Measurements from ENCODE around the gene MED8.

The MED8 gene, protein sequence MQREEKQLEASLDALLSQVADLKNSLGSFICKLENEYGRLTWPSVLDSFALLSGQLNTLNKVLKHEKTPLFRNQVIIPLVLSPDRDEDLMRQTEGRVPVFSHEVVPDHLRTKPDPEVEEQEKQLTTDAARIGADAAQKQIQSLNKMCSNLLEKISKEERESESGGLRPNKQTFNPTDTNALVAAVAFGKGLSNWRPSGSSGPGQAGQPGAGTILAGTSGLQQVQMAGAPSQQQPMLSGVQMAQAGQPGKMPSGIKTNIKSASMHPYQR

DNA sequence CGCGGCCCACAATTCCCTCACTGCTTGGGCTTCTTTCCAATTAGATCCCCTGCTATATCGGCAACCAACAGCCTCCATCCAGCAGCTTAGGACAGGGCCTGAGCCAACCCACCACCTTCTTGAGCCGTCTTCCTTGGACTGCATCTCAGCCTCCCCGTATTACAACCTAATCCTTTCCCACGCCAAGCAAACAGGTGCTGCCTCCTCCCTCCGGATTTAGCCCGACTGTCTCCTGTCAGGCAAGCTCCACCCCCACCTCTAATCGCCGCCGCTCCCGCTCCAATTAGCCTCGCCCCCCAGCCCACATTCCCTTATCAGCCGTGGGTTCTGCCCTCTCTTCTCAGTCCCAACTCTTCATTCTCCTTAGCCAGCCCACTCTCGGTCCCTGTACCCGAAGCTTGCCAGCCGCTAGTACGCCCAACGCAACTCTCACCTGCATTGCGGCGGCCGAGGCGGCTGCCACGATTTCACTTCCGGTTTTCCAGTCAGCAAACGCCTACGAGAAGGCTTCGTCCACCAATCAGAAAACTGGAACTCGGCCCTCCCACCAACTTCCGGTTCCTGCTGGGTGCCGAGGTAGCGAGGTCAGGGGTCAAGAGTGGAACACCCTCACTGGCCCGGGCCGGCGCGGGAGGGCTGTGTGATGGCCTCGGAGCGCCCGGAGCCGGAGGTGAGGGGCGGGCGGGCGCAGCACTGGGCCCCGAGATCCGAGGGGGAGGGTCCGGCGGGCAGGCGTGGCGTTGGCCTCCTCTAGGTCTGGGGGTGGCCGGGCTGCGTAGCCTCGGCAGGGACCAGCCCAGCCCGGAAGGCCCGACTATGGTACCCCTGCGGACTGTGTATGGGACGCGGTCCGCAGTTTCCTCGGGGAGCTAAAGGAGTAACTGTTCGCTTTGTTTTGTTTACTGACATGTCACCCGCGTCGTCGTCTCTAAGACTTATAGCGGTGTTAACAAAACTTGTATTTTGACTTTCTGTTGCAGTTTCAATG is at the start of gene MED8, which contains the start of gene SZT2:
MED8 (minus strand) TSS at position 475 of the 988 bp plus-strand sequence; CDS start at position 439, 36 bp downstream.
SZT2 (plus strand) TSS at position 574 of the 988 bp plus-strand sequence; CDS start at position 644, 70 bp downstream.
- peak; percentile 98 for DNase-seq (ENCODE audit: low spot score)

DNA sequence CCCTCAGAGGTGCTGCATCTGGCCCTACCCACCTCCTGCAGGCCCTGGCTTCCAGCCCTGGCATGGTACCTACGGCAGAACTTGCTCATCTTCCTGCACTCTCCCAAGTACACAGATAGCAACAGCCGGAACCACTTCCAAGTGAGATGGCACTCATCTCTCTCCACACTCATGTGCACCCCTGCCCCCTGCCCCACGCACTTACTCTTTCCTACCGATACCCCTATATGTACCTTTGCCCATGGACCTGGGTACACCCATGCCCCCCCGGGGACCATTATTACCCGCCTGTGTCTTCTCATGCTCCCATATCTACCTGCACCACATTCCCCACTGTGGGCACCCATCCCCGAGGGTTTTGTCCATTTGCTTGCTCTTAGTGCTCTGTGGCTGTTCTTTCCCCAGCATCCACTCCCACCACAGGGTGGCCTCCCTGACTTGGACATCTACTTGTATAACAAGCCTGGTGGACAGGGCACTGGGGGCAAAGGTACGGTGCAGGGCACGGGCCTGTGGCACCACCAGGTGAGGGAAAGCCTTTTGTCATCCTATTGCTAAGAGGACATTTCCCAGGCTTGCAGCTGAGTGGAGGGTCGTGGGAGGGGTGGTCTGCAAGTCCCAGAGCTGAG is 49.5 kb upstream of the MED8 start:
- DNase-seq (ENCODE audit: low spot score): no peak

DNA sequence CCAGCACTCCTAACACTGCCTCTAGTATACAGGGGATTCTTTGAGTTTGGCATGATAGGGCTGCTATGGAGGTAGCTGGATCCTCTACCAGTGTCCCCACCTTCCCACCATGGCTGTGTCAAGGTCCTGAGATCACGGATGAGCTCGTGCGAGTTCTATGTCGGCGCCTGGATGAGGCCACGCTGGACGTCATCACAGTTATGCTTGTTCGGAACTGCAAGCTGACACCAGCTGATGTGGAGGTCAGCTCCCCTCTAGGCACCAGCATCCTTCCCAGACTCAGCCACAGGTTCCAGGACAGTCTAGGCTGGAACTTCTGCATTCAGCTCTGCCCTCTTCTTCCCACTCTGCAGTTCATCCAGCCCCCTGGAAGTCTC is 49.0 kb upstream of the MED8 start:
- DNase-seq (ENCODE audit: low spot score): no peak

DNA sequence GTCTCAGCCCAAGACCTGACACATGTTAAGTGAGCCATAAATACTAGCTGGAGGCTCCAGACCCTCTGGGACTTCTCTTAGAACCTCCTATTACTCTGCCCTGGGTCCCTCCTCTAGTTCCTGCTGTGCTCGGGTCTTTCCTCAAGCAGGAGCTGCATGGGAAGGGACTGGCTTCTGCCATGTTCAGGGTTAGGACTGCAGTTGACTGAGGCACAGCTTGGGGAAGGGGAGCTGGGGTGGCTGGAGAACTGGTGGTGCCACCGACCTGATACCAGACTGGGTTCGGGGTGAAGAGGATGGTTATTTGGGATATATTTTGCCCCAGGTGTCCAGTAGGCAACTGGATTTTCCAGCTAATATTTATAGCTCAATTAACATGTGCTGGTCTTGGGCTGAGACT is 48.4 kb upstream of the MED8 start:
- no peak for DNase-seq (ENCODE audit: low spot score)

DNA sequence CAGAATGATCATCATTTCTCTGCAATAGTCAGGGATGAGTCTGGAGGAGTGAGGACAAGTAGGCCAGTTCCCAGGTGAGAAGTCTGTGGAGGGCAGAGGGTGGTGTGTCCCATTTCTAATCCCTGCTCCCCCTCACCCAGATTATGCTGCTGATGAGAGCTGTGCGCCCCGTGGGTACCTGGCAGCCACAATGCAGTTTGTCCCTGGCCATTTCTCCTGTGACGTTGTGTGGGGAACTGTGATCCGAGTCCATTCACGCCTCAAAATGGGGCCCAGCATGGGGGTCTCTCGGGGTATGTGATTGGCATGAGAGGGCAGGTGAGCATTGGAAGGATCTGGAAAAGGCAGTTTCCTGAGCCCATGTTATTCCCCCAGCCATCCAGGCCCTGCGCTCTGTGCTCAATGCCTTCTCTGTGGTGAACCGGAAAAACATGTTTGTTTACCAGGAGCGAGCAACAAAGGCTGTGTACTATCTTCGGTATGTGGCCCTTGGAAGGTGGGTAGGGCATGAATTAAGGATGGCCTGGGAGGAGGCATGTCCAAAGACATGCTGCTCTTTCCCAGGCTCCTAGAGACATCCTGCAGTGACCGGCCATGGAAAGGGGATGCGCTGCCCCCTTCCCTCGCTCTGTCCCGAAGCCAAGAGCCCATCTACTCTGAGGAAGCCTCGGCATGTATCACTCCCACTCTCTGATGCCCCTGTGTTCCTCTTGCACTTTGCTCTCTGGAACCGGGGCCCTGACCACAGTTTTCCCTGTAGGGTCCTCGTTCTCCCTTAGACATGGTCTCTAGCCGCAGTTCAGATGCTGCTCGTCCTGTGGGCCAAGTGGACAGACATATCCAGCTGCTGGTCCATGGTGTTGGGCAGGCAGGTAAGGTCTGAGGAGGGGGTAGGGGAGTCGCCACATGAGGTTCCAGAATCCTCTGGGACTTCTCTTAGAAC is 47.7 kb upstream of the MED8 start:
- DNase-seq (ENCODE audit: low spot score): no peak

DNA sequence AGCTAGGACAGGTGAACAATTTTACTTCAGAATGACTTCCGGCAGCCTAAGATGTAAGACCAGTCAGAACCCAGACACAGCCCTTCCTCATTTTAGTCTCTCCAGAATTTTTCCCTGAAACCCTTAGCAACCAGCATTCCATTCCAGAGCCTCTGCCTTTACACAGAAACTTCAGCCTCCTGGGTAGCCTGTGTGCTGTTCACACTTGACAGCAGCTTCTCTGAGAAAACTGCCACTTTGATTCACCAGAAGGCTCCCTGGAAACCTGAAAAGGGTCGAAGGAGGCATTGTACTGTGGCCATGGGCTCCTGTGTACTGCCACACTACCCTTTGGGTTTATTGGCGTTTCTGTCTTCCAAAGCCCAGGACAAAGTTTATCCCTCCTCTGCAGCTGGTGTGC is 46.8 kb upstream of the MED8 start:
- no peak for DNase-seq (ENCODE audit: low spot score)

DNA sequence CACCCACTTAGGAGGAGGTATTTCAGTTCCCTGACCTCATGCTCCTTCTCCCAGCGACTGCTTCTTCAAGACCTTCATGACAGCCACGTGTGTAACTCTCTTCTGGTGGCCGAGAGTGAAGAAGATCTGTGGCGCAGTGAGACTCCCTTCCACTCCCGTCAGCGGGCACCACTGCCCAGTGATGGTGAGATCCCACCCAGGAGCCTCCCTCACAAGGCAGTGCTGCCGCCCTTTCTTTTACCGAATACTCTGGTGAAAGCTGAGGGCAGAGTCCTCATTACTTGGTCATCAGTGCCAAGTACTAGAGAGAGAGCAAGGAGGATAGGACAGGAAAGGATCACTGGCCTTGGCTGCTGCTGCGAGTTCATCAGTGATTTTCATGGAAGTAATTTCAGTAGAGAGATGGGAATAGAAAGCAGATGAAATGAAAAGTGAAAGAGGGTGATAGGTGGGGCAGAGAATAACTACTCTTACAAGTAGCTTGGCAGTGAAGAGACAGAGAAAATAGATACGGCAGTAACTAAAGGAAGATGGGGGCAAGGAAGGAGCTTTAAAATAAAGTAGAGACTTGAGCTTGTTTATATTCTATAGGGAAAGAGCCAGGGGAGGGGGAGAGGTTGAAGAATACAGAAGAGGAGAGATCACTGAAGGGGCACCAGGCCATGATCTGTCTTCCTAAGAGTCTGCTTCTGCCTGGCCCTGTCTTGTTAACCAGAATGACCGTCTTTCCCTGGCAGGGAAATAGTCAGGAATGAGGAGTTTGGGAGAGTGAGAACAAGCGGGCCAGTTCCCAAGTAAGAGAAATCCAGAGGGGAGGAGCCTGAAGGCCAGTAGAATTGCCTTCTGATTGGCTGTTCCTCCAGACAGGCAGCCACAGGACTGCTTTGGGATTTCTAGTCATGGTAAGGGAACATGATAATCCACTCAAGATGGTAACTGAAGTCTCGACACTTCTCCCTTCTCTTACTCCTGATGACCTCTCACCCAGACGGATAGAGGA is 45.8 kb upstream of the MED8 start:
- peak; percentile 92 for DNase-seq (ENCODE audit: low spot score)

DNA sequence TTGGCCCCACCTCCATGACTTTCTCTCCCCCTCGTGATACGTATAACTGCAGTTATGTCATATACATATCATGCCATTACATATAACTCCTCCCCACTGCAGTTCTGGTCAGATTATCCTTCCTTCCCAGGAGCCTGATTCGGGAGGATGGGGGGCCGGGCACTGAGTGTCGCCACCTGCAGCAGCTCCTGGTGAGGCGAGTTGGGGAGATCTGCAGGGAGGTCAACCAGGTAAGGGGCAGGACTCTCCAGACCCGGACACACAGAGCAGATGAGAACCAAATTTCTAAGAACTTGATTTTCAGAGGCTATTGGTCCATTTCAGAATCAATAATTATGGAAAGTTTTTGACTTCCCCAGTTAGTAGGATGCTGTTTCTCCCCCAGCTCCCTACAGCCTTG is 44.7 kb upstream of the MED8 start:
- DNase-seq (ENCODE audit: low spot score): no peak

DNA sequence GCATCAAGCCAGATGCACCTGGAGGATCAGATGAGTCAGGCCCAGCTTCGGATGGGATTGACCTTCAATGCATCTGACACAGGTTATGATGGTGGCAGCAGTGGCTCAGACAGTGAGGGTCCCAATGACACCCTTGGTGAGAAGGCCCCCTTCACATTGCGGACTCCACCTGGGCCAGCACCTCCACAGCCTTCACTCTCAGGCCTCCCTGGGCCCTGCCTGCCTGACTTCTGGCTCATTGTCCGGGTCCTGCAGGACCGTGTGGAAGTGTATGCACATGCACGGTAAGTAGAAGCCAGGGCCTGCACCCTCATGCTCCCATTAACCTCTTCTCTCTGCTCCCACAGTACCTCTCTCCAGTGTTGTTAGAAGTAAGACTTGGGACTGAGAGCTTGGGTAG is 43.3 kb upstream of the MED8 start:
- DNase-seq (ENCODE audit: low spot score): no peak

DNA sequence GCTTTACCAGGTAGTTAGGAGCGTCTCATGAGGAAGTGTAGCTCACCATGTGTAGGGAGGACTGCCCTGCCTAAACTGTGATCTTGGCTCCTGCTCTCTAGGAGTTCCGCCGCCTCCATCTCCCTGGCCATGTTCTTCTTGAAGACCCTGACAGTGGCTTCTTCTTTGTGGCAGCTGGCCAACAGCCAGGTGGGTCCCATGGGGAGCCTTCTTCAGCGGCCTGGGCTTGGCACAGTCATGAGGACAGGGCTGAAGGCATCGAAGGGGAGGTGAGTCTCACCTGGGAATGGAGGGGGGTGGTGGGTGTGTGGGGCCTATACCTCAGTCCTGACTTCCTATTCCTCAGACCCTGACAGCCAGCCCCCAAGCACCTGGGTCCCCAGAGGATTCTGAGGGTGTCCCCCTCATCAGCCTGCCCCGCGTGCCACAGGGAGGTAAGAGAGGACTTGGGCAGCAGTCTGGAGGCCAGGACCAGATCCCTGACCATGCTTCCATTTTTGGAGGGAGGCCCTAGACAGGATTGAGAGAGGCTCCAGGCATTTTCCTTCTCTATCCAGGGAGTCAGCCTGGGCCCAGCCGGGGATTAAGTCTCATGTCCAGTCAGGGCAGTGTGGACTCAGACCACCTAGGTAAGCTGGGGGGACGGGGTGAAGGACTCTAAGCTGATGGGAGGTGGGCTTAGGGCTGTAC is 42.7 kb upstream of the MED8 start:
- DNase-seq (ENCODE audit: low spot score): no peak

DNA sequence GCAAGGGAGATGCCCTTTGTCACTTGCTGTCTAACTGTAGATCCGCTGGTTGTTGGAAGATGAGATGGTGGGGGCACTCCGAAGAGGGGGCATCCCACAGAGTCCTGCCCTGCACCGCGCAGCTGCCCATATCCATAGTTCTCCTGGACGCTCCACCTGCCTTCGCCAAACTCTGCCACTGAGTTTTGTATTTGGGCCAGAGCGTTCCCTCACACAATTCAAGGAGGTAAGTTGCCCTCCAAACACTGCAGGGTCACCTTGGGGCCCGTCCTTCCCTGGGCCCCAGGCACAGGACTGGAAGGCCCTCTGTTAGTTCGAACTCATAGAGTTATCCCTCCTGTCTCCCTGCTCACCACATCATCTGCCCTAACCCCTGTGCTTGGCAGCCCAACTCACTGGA is 42.1 kb upstream of the MED8 start:
- DNase-seq (ENCODE audit: low spot score): no peak

DNA sequence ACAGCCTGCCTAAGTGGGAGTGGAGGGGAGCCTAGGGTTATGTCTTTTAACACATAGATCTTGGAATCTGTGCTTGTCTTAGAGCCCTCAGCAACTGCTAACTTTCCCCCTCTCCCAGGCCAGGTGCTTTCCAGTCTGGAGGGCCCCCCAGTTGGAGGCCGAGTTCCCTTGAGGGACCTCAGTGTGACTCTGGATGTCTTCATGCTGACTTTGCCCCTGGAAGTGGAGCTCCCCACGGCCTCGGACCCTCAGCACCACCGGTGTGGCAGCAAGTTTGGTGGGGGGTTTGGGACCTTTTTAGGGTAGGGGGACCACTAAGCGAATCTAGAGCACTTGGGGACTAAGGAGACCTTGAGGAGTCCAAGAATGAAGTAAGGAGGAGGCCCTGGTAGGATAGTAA is 41.2 kb upstream of the MED8 start:
- DNase-seq (ENCODE audit: low spot score): no peak

DNA sequence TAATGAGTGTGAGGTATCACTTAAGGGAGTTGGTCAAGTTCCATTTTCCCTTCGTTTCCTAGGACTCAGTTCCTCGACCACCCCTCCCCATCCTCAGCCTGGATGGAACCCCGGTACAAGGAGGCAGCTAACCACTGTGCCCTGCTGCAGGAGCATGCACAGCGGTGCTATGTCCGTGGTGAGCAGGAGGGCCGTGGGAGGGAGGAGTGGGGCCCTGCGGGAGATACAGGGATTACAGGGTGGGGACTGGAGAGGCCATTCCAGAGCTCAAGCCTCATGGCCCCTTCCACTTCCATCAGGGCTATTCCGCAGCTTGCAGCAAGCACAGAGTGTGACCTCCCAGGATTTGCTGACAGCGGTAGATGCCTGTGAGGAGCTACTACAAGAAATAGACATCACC is 38.3 kb upstream of the MED8 start:
- no peak for DNase-seq (ENCODE audit: low spot score)

DNA sequence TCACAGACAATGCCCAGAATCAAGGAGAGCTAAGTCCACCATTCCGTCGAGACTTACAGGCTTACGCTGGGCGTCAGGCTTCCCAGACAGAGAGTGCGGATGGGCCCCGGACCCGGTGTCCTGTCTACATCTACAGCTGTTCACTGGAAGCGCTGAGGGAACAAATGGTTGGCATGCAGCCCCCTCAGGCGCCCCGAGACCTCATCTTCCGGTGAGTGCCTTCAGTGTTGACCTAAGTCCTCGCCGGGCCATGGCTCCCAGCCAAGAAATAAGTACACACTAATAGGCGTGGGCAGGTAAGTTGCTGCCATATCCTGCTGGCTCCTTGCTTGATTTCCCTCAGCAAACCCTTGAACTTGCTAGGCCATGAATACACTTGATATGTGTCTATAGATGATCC is 37.9 kb upstream of the MED8 start:
- no peak for DNase-seq (ENCODE audit: low spot score)

DNA sequence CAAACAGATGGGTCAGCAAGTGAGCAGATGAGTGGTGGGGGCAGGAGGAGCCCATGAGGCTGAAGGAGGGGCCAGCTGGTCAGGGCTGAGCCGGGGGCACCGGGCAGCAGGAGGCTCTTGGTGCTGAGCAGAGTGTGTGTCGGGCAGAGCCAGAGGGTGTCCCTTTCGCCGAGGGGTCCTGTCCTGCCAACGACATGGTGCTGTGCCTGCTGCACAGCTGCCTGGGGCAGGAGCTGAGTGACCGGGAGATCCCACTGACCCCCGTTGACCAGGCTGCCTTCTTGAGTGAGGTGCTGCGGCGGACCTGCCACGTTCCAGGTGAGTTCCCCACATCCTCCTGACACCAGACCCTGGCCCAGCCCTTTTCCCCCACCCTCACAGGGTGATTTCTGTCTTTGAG is 36.6 kb upstream of the MED8 start:
- no peak for DNase-seq (ENCODE audit: low spot score)

DNA sequence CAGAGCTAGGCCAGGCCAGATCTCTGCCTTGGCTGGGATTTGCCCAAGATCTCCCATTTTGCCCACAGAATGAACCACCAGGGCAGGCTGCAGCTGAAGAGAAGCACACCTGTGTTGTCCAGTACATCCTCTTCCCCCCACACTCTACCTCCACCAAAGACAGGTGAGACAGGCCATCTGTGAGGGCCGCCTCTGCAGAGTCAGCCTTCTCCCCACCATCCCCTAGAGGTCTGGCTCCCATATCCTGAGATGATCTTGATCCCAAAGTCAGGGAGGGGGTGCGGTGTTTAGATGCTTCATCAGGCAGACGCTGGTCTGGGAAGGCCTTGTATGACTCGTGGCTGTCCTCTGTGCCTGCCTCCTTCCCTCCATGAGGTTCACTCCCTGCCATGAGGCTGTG is 35.4 kb upstream of the MED8 start:
- DNase-seq (ENCODE audit: low spot score): no peak

DNA sequence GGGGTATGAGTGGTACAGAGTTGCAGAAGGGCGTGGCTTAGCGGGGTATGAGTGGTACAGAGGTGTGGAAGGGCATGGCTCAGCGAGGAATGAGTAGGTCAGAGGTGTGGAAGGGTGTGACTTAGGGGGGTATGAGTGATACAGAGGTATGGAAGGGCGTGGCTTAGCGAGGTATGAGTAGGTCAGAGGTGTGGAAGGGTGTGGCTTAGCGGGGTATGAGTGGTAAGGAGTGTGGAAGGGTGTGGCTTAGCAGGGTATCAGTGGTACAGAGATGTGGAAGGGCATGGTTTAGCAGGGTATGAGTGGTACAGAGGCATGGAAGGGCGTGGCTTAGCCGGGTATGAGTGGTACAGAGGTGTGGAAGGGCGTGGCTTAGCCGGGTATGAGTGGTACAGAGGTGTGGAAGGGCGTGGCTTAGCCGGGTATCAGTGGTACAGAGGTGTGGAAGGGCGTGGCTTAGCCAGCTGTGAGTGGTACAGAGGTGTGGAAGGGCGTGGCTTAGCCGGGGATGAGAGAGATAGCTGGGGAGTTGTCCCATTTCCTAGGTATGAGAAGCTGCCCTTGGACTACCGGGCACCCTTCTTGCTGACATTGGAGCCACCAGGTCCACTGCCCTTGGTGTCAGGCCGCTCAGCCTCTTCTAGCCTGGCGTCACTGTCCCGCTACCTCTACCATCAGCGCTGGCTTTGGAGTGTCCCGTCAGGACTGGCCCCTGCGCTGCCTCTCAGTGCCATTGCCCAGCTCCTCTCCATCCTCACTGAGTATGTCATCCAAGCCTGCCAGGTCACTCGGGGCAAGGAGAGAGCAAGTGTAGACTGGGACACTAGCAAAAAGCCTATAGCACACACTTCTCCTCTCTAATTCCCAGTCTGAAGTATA is 34.3 kb upstream of the MED8 start:
- DNase-seq (ENCODE audit: low spot score): no peak

DNA sequence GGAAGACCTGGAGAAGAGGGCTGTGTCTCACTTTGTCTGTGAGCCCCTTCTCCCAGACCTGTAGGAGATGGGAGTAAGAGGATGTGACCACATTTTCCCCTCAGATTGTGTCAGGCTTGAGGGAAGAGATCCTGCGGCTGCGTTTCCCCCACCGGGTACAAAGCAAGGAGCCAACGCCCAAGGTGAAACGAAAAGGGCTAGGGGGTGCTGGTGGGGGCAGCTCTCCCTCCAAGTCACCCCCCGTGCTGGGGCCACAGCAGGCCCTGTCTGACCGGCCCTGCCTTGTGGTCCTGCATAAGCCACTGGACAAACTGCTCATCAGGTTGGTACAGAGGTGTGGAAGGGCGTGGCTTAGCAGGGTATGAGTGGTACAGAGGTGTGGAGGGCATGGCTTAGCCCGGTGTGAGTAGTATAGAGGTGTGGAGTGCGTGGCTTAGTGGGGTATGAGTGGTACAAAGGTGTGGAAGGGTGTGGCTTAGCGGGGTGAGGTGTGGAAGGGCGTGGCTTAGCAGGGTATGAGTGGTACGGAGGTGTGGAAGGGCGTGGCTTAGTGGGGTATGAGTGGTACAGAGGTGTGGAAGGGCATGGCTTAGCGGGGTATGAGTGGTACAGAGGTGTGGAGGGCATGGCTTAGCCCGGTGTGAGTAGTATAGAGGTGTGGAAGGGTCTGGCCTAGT is 33.5 kb upstream of the MED8 start:
- DNase-seq (ENCODE audit: low spot score): no peak

Measured in AG08395 (cell line).